ENCODE measurements around the gene RNASEH2B. TPM values are rescaled to one million over a fixed set of nuclear protein-coding genes. Genes with fewer than 3 reads are reported as not detected.

Gene RNASEH2B
- total and polyA plus RNA-seq, 9 donors = 27.5 to 88.7 (median 55.0) TPM

DNA sequence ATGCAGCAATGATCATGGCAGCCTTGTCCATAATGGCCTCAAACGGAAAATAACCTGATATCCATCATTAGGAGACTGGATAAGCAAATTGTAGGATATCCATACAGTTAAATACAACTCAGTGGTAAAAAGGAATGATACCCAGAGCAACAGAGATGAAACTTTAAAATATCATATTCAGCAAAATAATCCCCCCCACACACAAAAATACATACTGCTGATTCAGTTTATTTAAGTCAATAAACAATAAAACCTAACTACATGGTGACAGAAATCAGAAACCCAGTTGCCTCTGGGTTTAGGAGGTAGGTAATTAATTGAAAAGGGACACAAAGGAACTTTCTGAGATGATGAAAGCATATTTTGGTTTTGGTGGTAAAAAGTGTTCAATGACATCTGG, 38.2 kb upstream of the RNASEH2B start:
- no peaks in the 10 kb centered on the region for H3K4me1 ChIP-seq (ENCODE audit: insufficient read depth)
- H3K27ac ChIP-seq = no peak overlapping the region
- no peaks in the 10 kb centered on the region for H3K9me3 ChIP-seq
- no peaks in the 10 kb centered on the region for H3K36me3 ChIP-seq
- TF ChIP-seq POLR2A (IDR thresholded peaks at IDR 0.05) = no peak
- TF ChIP-seq, protein P1, sequence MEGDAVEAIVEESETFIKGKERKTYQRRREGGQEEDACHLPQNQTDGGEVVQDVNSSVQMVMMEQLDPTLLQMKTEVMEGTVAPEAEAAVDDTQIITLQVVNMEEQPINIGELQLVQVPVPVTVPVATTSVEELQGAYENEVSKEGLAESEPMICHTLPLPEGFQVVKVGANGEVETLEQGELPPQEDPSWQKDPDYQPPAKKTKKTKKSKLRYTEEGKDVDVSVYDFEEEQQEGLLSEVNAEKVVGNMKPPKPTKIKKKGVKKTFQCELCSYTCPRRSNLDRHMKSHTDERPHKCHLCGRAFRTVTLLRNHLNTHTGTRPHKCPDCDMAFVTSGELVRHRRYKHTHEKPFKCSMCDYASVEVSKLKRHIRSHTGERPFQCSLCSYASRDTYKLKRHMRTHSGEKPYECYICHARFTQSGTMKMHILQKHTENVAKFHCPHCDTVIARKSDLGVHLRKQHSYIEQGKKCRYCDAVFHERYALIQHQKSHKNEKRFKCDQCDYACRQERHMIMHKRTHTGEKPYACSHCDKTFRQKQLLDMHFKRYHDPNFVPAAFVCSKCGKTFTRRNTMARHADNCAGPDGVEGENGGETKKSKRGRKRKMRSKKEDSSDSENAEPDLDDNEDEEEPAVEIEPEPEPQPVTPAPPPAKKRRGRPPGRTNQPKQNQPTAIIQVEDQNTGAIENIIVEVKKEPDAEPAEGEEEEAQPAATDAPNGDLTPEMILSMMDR (IDR thresholded peaks at IDR 0.05) = no peak
- no peak for TF ChIP-seq EP300 (IDR thresholded peaks at IDR 0.05)
- no peaks in the 10 kb centered on the region for H3K27me3 ChIP-seq
- no peak for DNase-seq
- 75 to 86% (median 83%) methylated on average over 1 of the region's 1 CpG for WGBS, 3 donors
- intact Hi-C loops (cut with DNase I) = no loop called here
- H3K4me3 ChIP-seq = no peak overlapping the region

DNA sequence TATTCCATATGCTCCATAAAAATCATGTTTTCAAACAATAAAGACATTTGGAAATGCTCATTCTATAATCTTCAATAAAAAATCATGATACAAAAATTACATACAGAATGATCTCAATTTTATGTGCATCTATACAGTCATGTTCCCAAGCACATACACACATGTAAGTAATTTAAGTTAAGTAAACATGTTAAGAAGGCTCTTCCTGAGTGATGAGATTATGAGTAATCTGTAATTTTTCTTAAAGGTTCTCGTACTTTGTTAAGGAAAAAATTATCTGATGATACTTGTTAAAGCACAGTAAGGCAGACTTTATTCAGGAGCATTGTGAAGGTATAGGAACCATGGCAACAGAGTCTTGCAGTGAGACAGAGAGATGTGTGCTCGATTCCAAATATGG, 36.1 kb upstream of the RNASEH2B start:
- H3K27ac ChIP-seq = no peak overlapping the region
- 49 to 62% (median 52%) methylated on average over 2 of the region's 2 CpGs for WGBS, 3 donors
- H3K4me3 ChIP-seq = no peak overlapping the region
- H3K4me1 ChIP-seq (ENCODE audit: insufficient read depth) = no peaks in the 10 kb centered on the region
- H3K9me3 ChIP-seq = no peaks in the 10 kb centered on the region
- DNase-seq = no peak
- TF ChIP-seq, protein P1 (IDR thresholded peaks at IDR 0.05) = no peak
- H3K27me3 ChIP-seq = no peaks in the 10 kb centered on the region
- H3K36me3 ChIP-seq = no peaks in the 10 kb centered on the region
- intact Hi-C loops (cut with DNase I) = no loop called here

DNA sequence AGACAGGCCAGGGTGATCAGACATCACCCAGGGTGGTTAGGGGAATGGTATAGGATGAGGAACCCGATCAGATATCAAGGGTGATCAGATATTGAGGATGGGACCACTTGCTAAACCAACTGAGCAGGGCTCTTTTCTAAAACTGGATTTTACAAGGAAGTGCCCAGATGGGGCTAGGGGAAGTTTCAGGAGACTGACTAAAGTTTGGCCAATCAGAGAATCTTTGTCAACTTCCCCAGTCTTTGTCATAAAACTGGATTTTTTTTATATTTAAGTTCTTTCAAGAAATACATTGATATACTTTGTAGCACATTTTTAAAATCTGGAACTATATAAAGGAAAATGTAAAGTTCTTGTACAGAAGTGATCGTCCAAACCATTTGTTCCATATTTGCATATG, 35.6 kb upstream of the RNASEH2B start:
- WGBS, 3 donors = 89% methylated on average over 2 of the region's 2 CpGs
- intact Hi-C loops (cut with DNase I) = no loop called here
- H3K4me3 ChIP-seq = no peak overlapping the region
- TF ChIP-seq EP300 (IDR thresholded peaks at IDR 0.05) (no peak), POLR2A (IDR thresholded peaks at IDR 0.05) (no peak)
- TF ChIP-seq, protein P1 (IDR thresholded peaks at IDR 0.05) = no peak
- DNase-seq = no peak
- H3K4me1 ChIP-seq (ENCODE audit: insufficient read depth) = no peaks in the 10 kb centered on the region
- no peaks in the 10 kb centered on the region for H3K27me3 ChIP-seq
- H3K27ac ChIP-seq = no peak overlapping the region
- no peaks in the 10 kb centered on the region for H3K36me3 ChIP-seq
- H3K9me3 ChIP-seq = no peaks in the 10 kb centered on the region

DNA sequence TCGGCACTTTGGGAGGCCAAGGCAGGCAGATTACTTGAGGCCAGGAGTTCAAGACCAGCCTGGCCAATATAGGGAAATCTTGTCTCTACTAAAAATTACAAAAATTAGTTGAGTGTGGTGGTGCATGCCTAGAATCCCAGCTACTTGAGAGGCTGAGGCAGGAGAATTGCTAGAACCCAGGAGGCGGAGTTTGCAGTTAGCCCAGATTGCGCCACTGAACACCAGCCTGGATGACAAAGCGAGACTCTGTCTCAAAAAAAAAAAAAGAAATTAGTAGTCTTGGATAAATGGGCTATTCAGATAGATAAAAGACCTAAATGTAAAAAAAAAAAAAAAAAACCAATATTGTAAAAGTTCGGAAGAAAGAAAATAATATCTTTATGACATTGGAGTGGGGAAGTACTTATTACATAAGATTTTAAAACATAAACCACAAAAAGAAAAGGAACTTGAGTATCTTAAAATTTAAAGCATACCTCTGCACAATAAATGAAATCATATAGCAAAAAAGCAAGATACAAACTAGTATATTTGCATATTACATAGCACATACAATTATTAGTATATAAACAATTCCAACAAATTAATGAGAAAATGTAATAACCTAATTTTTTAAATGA, 26.7 kb upstream of the RNASEH2B start:
- no peak for DNase-seq
- H3K27ac ChIP-seq = no peak overlapping the region
- TF ChIP-seq POLR2A (IDR thresholded peaks at IDR 0.05) (no peak), EP300 (IDR thresholded peaks at IDR 0.05) (no peak)
- TF ChIP-seq, protein P1 (IDR thresholded peaks at IDR 0.05) = no peak
- 92 to 95% (median 94%) methylated on average over 5 of the region's 5 CpGs for WGBS, 3 donors
- intact Hi-C loops (cut with DNase I) = loop anchor here in 1 of 4 donors (5.0 kb wide), 1 partner anchor 1091 kb away; the partner anchor contains the start of gene KPNA3
- H3K27me3 ChIP-seq = no peaks in the 10 kb centered on the region
- H3K4me3 ChIP-seq = no peak overlapping the region
- H3K36me3 ChIP-seq = no peaks in the 10 kb centered on the region
- no peaks in the 10 kb centered on the region for H3K4me1 ChIP-seq (ENCODE audit: insufficient read depth)
- H3K9me3 ChIP-seq = no peaks in the 10 kb centered on the region

Data from ovary (tissue), 9 donors.